T-cell (primary cell): ENCODE results near the gene HOOK2. TPM values are rescaled to one million over a fixed set of nuclear protein-coding genes. Genes with fewer than 3 reads are reported as not detected.

Source experiments
- ATAC-seq, 4 experiments: fragments of 200-7000 bp in 3 of 4; fragments of 150-1000 bp in 1 of 4; cut with Tn5 transposase; replicated peaks in 1 of 4; 1 replicate in 3 of 4; 2 replicates in 1 of 4; pipeline ENCODE4 v1.10.0; 2021; ENCODE audit warnings: moderate library complexity in 3 of 4, mild to moderate bottlenecking in 2 of 4, moderate number of reproducible peaks in 1 of 4
- CTCF ChIA-PET, 2 donors: fragments of 300-600 bp; sonication (Branson Sonifier 250); formaldehyde crosslinking; loops; one replicate each; lab custom pipeline; 2022; ENCODE audit warnings: antibody characterized with exemption in 2 of 2; lab: Charles Lee
- POLR2A ChIA-PET, 2 donors: fragments of 300-600 bp; sonication (Branson Sonifier 250); formaldehyde crosslinking; loops; one replicate each; lab custom pipeline; 2022; ENCODE audit warnings: antibody characterized with exemption in 2 of 2; lab: Charles Lee
- DNase-seq, 35 experiments: peaks; one replicate each; pipeline versions ENCODE4 v3.0.0 to v3.0.0-alpha.2; 2013 to 2023
- H3K27ac ChIP-seq: one replicate; pipeline ENCODE4 v1.5.1; 2013; ENCODE audit warnings: low read length
- H3K27me3 ChIP-seq, 2 experiments: replicated peaks in 1 of 2; 1 replicate in 1 of 2; 2 replicates in 1 of 2; pipeline versions ENCODE4 v1.6.1 to v1.7.0; 2013; ENCODE audit warnings: low read length in 1 of 2, mixed read lengths in 1 of 2; ENCODE audit not compliant: control insufficient read depth in 2 of 2, insufficient read depth in 2 of 2; ENCODE audit errors: extremely low read depth in 1 of 2
- H3K36me3 ChIP-seq, 2 donors: 1 replicate in 1 of 2; 2 replicates in 1 of 2; pipeline versions ENCODE4 v1.6.1 to v1.7.0; 2013; ENCODE audit warnings: low read length in 1 of 2; ENCODE audit not compliant: control insufficient read depth in 2 of 2, insufficient read depth in 1 of 2; ENCODE audit errors: extremely low read depth in 1 of 2
- H3K4me1 ChIP-seq, 2 experiments: 1 replicate in 1 of 2; 2 replicates in 1 of 2; pipeline versions ENCODE4 v1.6.1 to v1.7.0; 2013; ENCODE audit warnings: low read length in 2 of 2, mixed read lengths in 1 of 2; ENCODE audit not compliant: insufficient read depth in 2 of 2, control insufficient read depth in 1 of 2; ENCODE audit errors: extremely low read depth in 1 of 2
- H3K4me3 ChIP-seq, 2 donors: 1 replicate in 1 of 2; 2 replicates in 1 of 2; pipeline versions ENCODE4 v1.5.1 to v1.7.0; 2013; ENCODE audit warnings: mild to moderate bottlenecking in 2 of 2, low read length in 1 of 2, moderate library complexity in 1 of 2; ENCODE audit not compliant: control insufficient read depth in 1 of 2; ENCODE audit errors: extremely low read depth in 1 of 2
- H3K9me3 ChIP-seq: 2 replicates; pipeline ENCODE4 v1.7.0; 2013
- H3K27ac Mint-ChIP-seq, 2 donors: one replicate each; pipeline ENCODE4 v1.8.0; 2020 to 2021; ENCODE audit warnings: mild to moderate bottlenecking in 2 of 2, mixed read lengths in 2 of 2
- H3K27me3 Mint-ChIP-seq, 2 donors: one replicate each; pipeline ENCODE4 v1.8.0; 2021 to 2022; ENCODE audit warnings: mixed read lengths in 2 of 2
- H3K36me3 Mint-ChIP-seq: one replicate; pipeline ENCODE4 v1.8.0; 2021; ENCODE audit warnings: mixed read lengths
- H3K4me1 Mint-ChIP-seq, 3 donors: one replicate each; pipeline ENCODE4 v1.8.0; 2020 to 2022; ENCODE audit warnings: mixed read lengths in 3 of 3, mild to moderate bottlenecking in 1 of 3
- H3K4me3 Mint-ChIP-seq, 3 donors: one replicate each; pipeline ENCODE4 v1.8.0; 2020 to 2022; ENCODE audit warnings: mild to moderate bottlenecking in 3 of 3, mixed read lengths in 3 of 3, moderate library complexity in 3 of 3
- H3K9me3 Mint-ChIP-seq, 3 donors: one replicate each; pipeline ENCODE4 v1.8.0; 2020 to 2022; ENCODE audit warnings: mixed read lengths in 3 of 3
- WGBS: methylation state at CpG from one replicate; pipeline ENCODE4 v1.1.5; 2013; ENCODE audit warnings: missing lambda C conversion rate; ENCODE audit not compliant: insufficient coverage; 5-methylcytosine and 5-hydroxymethylcytosine counted together
- total RNA-seq, 35 experiments: library from RNA in 6 of 35; stranded (reverse) in 6 of 35; fragments of 120-200 nt in 1 of 35; gene quantifications; one replicate each; pipeline versions ENCODE4 v1.2.1 to v1.2.4 and lab custom pipeline; 2013 to 2026

Gene HOOK2
- total RNA-seq, 5 donors from 2014 or later (not counting 1 experiment from before 2014, with no cell fraction given), result 19.7 to 26.6 (median 22.8) TPM

DNA sequence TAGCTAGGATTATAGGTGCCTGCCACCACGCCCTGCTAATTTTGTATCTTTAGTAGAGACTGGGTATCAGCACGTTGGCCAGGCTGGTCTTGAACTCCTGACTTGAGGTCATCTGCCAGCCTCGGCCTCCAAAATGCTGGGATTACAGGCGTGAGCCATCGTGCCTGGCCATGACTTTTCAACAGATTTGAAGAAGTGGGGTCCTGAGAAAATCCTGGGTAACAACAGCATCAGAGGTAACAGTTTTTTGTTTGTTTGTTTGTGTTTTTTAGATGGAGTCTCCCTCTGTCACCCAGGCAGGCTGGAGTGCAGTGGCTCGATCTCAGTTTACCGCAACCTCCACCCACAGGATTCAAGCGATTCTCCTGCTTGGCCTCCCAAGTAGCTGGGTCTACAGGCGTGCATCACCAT is 19.6 kb upstream of the HOOK2 start:
- H3K27ac ChIP-seq, result peak overlapping the region; percentile 98
- H3K4me1 Mint-ChIP-seq, result peaks cover 36 to 42% (median 37%) of the 10 kb centered on the region in 3 donors
- peaks cover 3% of the 10 kb centered on the region for H3K36me3 Mint-ChIP-seq
- DNase-seq, result no peak
- no peak overlapping the region for H3K4me3 ChIP-seq
- no peaks in the 10 kb centered on the region for H3K27me3 ChIP-seq
- no peaks in the 10 kb centered on the region for H3K27me3 Mint-ChIP-seq
- ChIA-PET CTCF (interaction anchor here (0.7 to 3.8 kb wide), 8 partner anchors 8 to 118 kb away, joined by 4 to 48 read pairs (median 6); no protein-coding TSS in a partner anchor), POLR2A (interaction anchor here (0.5 to 1.0 kb wide), 3 partner anchors 12 to 70 kb away, joined by 3 to 5 read pairs (median 3); no protein-coding TSS in a partner anchor)
- peaks cover 27 to 43% of the 10 kb centered on the region in 2 experiments for H3K4me1 ChIP-seq
- WGBS, result 90% methylated on average over 5 of the region's 9 CpGs
- peak overlapping the region; percentile 92 to 97 for H3K27ac Mint-ChIP-seq
- ATAC-seq, result no peak
- H3K36me3 ChIP-seq, result peaks cover 0 to 15% of the 10 kb centered on the region in 2 donors
- no peaks in the 10 kb centered on the region for H3K9me3 Mint-ChIP-seq
- peak overlapping the region; percentile 71 to 92 (median 80) for H3K4me3 Mint-ChIP-seq
- no peaks in the 10 kb centered on the region for H3K9me3 ChIP-seq

DNA sequence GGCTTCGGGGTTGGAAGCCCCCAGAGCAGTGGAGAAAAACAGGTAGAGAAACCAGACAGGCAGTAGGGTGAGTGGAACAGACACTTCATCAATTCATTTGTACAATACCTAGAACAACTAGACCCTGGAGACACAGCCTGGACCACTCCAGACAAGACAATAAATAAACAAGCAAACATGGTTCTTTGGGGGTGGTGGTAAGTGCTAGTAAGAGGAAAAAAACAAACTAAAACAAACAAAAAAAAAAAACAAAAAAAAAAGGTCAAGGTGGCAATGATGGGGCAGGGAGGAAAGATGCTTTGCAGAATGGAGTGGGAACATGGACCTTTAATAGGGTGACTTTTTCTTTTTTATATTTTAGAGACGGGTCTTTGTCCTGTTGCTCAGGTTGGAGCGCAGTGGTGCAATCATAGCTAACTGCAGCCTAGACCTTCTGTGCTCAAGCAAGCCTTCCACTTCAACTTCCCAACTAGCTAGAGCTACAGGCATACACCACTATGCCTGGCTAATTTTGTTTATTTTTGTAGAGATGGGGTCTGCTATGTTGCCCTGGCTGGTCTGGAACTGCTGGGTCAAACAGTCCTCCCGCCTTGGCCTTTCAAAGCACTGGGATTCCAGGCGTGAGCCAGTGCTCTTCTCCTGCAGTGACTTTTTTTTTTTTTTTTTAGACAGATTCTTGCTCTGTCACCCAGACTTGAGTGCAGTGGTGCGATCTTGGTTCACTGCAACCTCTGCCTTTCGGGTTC is 19.0 kb upstream of the HOOK2 start:
- Mint-ChIP-seq H3K9me3 (no peaks in the 10 kb centered on the region), H3K4me1 (peaks cover 33 to 43% (median 33%) of the 10 kb centered on the region in 3 donors)
- 100% methylated on average over 2 of the region's 7 CpGs for WGBS

DNA sequence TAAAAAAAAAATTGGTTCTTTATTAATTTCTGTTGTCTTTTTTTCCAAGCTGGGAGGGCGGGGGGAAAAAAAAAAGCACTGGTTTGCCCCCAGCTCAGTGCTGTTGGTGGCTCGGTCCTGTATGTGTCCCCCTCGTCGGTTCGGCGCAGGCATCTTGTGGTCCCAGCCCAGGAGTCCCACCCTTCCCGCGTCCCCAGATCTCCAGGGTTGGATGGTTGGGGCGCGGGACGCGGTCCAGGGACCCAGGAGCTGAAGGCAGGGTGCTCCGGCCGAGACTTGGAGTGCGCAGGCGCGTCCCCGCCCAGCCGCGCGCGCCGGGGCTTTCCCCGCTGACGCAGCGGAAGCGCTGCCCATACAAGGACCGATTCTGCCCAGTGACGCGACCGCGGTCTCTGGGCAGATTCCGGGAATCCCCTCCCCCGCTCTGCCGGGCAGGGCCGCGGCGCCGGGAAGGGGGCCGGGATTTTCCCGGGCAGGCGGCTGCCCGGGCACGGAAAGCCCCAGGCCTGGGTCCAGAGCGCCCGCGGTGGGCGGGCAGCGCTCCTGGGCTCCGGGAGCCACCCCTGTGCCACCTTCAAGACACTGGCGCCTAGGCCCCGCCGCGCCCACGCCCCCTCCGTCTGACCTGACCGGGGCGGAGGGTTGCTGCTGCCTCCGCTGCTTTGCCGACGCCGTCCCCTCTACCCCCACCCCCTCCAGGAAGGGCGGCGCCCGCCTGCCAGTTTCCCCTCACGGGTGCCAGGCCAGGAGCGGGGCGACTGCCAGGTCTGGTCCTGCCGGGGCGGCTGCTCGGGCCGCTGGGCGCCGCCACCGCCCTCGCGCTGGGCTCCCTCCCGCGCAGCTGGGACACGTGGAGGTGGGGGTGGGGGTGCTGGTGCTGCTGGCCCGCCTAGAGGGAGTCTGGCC is 18.2 kb upstream of the HOOK2 start:
- Histone ChIP-seq H3K27ac (peak overlapping the region; percentile 98), H3K4me3 (peak overlapping the region; percentile 100), H3K4me1 (peaks cover 27 to 51% of the 10 kb centered on the region in 2 experiments), H3K36me3 (peaks cover 0 to 6% of the 10 kb centered on the region in 2 donors), H3K9me3 (no peaks in the 10 kb centered on the region), H3K27me3 (no peaks in the 10 kb centered on the region)
- Mint-ChIP-seq H3K9me3 (no peaks in the 10 kb centered on the region), H3K4me1 (peaks cover 38 to 50% (median 41%) of the 10 kb centered on the region in 3 donors), H3K27ac (peak overlapping the region; percentile 96 to 97), H3K36me3 (peaks cover 3% of the 10 kb centered on the region), H3K4me3 (peak overlapping the region; percentile 92), H3K27me3 (no peaks in the 10 kb centered on the region)
- WGBS, result under 1% methylated on average over 51 of the region's 81 CpGs
- peak; percentile 86 to 98 (median 94) for DNase-seq
- ChIA-PET CTCF (interaction anchor here (0.6 to 3.6 kb wide), 4 partner anchors 11 to 120 kb away, joined by 4 to 22 read pairs (median 12); partner anchors contain the start of gene HOOK2 (in 1 of the 2)), POLR2A (interaction anchor here (0.5 to 3.7 kb wide), 10 partner anchors 10 to 1577 kb away, joined by 4 to 45 read pairs (median 6); partner anchors contain the start of gene GET3 (in 1 of the 2))
- ATAC-seq, result peak; percentile 45 to 57 (median 55)

More for the DNA sequence above, 19.0 kb upstream of the HOOK2 start:
- Mint-ChIP-seq H3K4me3 (peak overlapping the region; percentile 71 to 92 (median 80)), H3K27me3 (no peaks in the 10 kb centered on the region), H3K27ac (peak overlapping the region; percentile 92 to 97), H3K36me3 (peaks cover 3% of the 10 kb centered on the region)
- ATAC-seq, result peak in 1 of 4 experiments; percentile 0
- peak overlapping the region; percentile 98 for H3K27ac ChIP-seq
- peak in 4 of 35 experiments; percentile 17 to 54 (median 41) for DNase-seq
- H3K4me1 ChIP-seq, result peaks cover 27 to 43% of the 10 kb centered on the region in 2 experiments
- no peaks in the 10 kb centered on the region for H3K9me3 ChIP-seq
- peak overlapping the region; percentile 100 for H3K4me3 ChIP-seq
- POLR2A ChIA-PET, result interaction anchor here (0.5 to 0.6 kb wide), 3 partner anchors 30 to 1576 kb away, joined by 5 to 9 read pairs (median 8); no protein-coding TSS in a partner anchor
- CTCF ChIA-PET, result interaction anchor here in 1 of 2 donors (0.7 to 1.1 kb wide), 2 partner anchors 9 to 16 kb away, joined by 4 to 5 read pairs; no protein-coding TSS in a partner anchor
- H3K27me3 ChIP-seq, result no peaks in the 10 kb centered on the region
- peaks cover 0 to 9% of the 10 kb centered on the region in 2 donors for H3K36me3 ChIP-seq

DNA sequence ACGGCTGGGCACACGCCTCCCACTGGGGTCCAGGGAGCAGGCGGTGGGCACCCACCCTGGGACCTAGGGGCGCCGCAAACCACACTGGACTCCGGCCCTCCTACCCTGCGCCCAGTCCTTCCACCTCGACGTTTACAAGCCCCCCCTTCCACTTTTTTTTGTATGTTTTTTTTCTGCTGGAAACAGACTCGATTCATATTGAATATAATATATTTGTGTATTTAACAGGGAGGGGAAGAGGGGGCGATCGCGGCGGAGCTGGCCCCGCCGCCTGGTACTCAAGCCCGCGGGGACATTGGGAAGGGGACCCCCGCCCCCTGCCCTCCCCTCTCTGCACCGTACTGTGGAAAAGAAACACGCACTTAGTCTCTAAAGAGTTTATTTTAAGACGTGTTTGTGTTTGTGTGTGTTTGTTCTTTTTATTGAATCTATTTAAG is 17.5 kb upstream of the HOOK2 start:
- Histone ChIP-seq H3K27me3 (no peaks in the 10 kb centered on the region), H3K4me3 (peak overlapping the region; percentile 100), H3K27ac (peak overlapping the region; percentile 98), H3K36me3 (peaks cover 0 to 6% of the 10 kb centered on the region in 2 donors), H3K4me1 (peaks cover 27 to 54% of the 10 kb centered on the region in 2 experiments), H3K9me3 (no peaks in the 10 kb centered on the region)
- ChIA-PET POLR2A (interaction anchor here (0.5 to 3.7 kb wide), 9 partner anchors 10 to 1054 kb away, joined by 4 to 45 read pairs (median 5); partner anchors contain the start of gene GET3 (in 1 of the 2)), CTCF (interaction anchor here in 1 of 2 donors (1.6 to 3.6 kb wide), 2 partner anchors 11 to 16 kb away, joined by 20 to 22 read pairs; partner anchors contain the start of gene HOOK2)
- DNase-seq (peak in 17 of 35 experiments; percentile 36 to 65 (median 54)), ATAC-seq (no peak)
- Mint-ChIP-seq H3K4me3 (peak overlapping the region; percentile 92), H3K36me3 (peaks cover 3% of the 10 kb centered on the region), H3K9me3 (no peaks in the 10 kb centered on the region), H3K27me3 (no peaks in the 10 kb centered on the region), H3K4me1 (peaks cover 40 to 50% (median 46%) of the 10 kb centered on the region in 3 donors), H3K27ac (peak overlapping the region; percentile 96)
- WGBS, result 0% methylated on average over 3 of the region's 22 CpGs

DNA sequence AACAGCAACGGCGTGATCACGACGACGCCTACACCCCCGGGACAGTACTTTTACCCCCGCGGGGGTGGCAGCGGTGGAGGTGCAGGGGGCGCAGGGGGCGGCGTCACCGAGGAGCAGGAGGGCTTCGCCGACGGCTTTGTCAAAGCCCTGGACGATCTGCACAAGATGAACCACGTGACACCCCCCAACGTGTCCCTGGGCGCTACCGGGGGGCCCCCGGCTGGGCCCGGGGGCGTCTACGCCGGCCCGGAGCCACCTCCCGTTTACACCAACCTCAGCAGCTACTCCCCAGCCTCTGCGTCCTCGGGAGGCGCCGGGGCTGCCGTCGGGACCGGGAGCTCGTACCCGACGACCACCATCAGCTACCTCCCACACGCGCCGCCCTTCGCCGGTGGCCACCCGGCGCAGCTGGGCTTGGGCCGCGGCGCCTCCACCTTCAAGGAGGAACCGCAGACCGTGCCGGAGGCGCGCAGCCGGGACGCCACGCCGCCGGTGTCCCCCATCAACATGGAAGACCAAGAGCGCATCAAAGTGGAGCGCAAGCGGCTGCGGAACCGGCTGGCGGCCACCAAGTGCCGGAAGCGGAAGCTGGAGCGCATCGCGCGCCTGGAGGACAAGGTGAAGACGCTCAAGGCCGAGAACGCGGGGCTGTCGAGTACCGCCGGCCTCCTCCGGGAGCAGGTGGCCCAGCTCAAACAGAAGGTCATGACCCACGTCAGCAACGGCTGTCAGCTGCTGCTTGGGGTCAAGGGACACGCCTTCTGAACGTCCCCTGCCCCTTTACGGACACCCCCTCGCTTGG is 16.9 kb upstream of the HOOK2 start:
- peak overlapping the region; percentile 98 for H3K27ac ChIP-seq
- peaks cover 41 to 50% (median 46%) of the 10 kb centered on the region in 3 donors for H3K4me1 Mint-ChIP-seq
- peaks cover 3% of the 10 kb centered on the region for H3K36me3 Mint-ChIP-seq
- peaks cover 27 to 54% of the 10 kb centered on the region in 2 experiments for H3K4me1 ChIP-seq
- H3K27me3 ChIP-seq, result no peaks in the 10 kb centered on the region
- H3K36me3 ChIP-seq, result peaks cover 0 to 6% of the 10 kb centered on the region in 2 donors
- ATAC-seq (peak in 2 of 4 experiments; percentile 4 to 5), DNase-seq (peak; percentile 56 to 81 (median 71))
- no peaks in the 10 kb centered on the region for H3K9me3 Mint-ChIP-seq
- H3K4me3 Mint-ChIP-seq, result peak overlapping the region; percentile 92
- CTCF ChIA-PET, result interaction anchor here in 1 of 2 donors (0.9 to 3.6 kb wide), 4 partner anchors 10 to 26 kb away, joined by 3 to 22 read pairs (median 14); partner anchors contain the start of gene HOOK2
- POLR2A ChIA-PET, result interaction anchor here (0.5 to 3.7 kb wide), 15 partner anchors 8 to 1054 kb away, joined by 3 to 45 read pairs (median 4); partner anchors contain the start of genes GET3 (in 1 of the 2) and RNASEH2A (in 1 of the 2)
- under 1% methylated on average over 81 of the region's 84 CpGs for WGBS
- H3K27ac Mint-ChIP-seq, result peak overlapping the region; percentile 96
- no peaks in the 10 kb centered on the region for H3K27me3 Mint-ChIP-seq
- H3K4me3 ChIP-seq, result peak overlapping the region; percentile 100
- H3K9me3 ChIP-seq, result no peaks in the 10 kb centered on the region
